Measurements from ENCODE around the gene PALM2AKAP2.
"Not testable (repeated sequence)": the region's sequence is repeated elsewhere in the genome, so short reads cannot be mapped to it uniquely, and the experiment has no call there.

Gene PALM2AKAP2

GRCh38 chr9:109811876-109812275 lies 31.9 kb downstream of the PALM2AKAP2 start:
- Histone ChIP-seq H3K9me3 (ENCODE audit: insufficient read depth, low read depth, low read length) (no peaks in the 10 kb centered on the region), H3K27me3 (ENCODE audit: insufficient read depth, low read length) (no peaks in the 10 kb centered on the region), H3K4me1 (ENCODE audit: insufficient read depth, low read length) (no peaks in the 10 kb centered on the region), H3K27ac (ENCODE audit: low read length) (no peak overlapping the region), H3K9ac (ENCODE audit: low read depth, low read length) (no peak overlapping the region), H3K4me3 (ENCODE audit: low read length) (no peak overlapping the region), H3K36me3 (ENCODE audit: insufficient read depth, low read depth, low read length) (no peaks in the 10 kb centered on the region)

DNA sequence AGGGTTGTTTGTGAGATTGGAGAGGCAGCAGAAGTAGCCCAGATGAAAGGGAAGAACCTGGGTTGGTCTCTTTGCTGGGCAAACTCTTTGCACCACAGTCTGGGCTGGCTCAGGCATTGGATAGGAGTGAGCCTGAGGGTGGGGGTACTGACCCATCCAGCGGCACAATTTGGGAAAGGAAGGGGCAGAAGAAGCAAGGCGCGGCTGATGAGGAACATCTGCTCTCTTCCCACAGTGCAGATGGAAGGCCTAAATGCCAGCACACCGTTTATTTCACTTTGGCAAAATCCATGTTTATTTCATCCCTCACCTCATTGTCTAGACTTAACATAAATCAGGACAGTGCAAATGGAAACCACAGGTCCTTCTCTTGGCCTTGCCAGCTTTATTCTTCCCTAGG lies 32.3 kb downstream of the PALM2AKAP2 start:
- Histone ChIP-seq H3K27ac (ENCODE audit: low read length) (no peak overlapping the region), H3K27me3 (ENCODE audit: insufficient read depth, low read length) (no peaks in the 10 kb centered on the region)

DNA sequence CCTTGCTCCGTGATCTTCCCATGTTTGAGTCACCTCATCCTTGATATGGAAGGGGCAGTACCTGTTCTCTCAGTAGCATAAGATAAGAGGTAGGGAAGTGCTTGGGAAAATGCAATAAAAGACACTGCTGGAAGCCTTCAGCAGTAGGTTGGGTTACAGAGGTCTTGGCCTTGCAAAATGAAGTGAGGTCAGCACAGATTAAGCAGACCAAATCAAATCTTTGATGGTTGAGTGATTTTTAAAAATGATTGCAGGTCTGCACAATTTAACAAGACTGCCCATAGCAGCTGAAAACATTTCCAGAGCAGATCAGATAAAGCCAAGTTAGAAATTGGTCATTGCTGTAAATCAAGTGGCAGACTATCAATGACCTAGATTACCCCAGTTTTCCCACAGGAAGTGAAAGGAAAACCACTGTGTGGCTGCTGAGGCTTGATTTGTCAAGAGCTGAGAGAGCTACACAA lies 32.9 kb downstream of the PALM2AKAP2 start:
- Histone ChIP-seq H3K4me3 (ENCODE audit: low read length) (no peak overlapping the region), H3K9me3 (ENCODE audit: insufficient read depth, low read depth, low read length) (no peaks in the 10 kb centered on the region), H3K36me3 (ENCODE audit: insufficient read depth, low read depth, low read length) (no peaks in the 10 kb centered on the region), H3K27ac (ENCODE audit: low read length) (no peak overlapping the region), H3K4me1 (ENCODE audit: insufficient read depth, low read length) (peaks cover 6% of the 10 kb centered on the region), H3K9ac (ENCODE audit: low read depth, low read length) (no peak overlapping the region), H3K27me3 (ENCODE audit: insufficient read depth, low read length) (no peaks in the 10 kb centered on the region)

More for the DNA sequence above, 32.3 kb downstream of the PALM2AKAP2 start:
- no peak overlapping the region for H3K9ac ChIP-seq (ENCODE audit: low read depth, low read length)
- H3K9me3 ChIP-seq (ENCODE audit: insufficient read depth, low read depth, low read length) = no peaks in the 10 kb centered on the region
- no peak overlapping the region for H3K4me3 ChIP-seq (ENCODE audit: low read length)
- H3K4me1 ChIP-seq (ENCODE audit: insufficient read depth, low read length) = peaks cover under 1% of the 10 kb centered on the region; the same call in 1 of the 2 replicates
- no peaks in the 10 kb centered on the region for H3K36me3 ChIP-seq (ENCODE audit: insufficient read depth, low read depth, low read length)

DNA sequence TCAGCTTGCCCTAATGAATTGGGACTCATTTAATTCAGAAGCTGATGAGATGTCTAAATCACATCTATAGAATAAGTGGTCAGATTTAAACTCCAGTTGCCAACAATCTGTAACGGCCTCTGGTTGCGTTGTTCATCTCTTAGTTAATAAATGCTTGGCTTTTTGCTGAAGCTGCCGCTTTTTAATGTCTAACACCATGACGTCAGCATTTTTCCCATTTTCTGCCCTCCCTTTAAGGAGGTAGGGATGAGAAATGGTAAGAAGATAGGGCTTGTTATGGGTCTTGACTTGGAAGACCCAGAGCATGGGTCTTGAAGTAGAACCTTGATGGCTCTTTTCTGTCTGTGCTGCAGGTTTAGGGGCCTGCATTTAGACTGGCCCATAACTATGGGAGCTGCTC lies 33.3 kb downstream of the PALM2AKAP2 start:
- Histone ChIP-seq H3K36me3 (ENCODE audit: insufficient read depth, low read depth, low read length) (no peaks in the 10 kb centered on the region), H3K27me3 (ENCODE audit: insufficient read depth, low read length) (no peaks in the 10 kb centered on the region), H3K4me3 (ENCODE audit: low read length) (no peak overlapping the region), H3K9ac (ENCODE audit: low read depth, low read length) (no peak overlapping the region), H3K9me3 (ENCODE audit: insufficient read depth, low read depth, low read length) (no peaks in the 10 kb centered on the region), H3K4me1 (ENCODE audit: insufficient read depth, low read length) (peaks cover 6% of the 10 kb centered on the region), H3K27ac (ENCODE audit: low read length) (no peak overlapping the region)

GRCh38 chr9:109813829-109814228 lies 33.8 kb downstream of the PALM2AKAP2 start:
- Histone ChIP-seq H3K4me1 (ENCODE audit: insufficient read depth, low read length) (peaks cover 6% of the 10 kb centered on the region), H3K4me3 (ENCODE audit: low read length) (no peak overlapping the region), H3K27me3 (ENCODE audit: insufficient read depth, low read length) (no peaks in the 10 kb centered on the region), H3K9me3 (ENCODE audit: insufficient read depth, low read depth, low read length) (no peaks in the 10 kb centered on the region), H3K9ac (ENCODE audit: low read depth, low read length) (no peak overlapping the region), H3K36me3 (ENCODE audit: insufficient read depth, low read depth, low read length) (no peaks in the 10 kb centered on the region), H3K27ac (ENCODE audit: low read length) (no peak overlapping the region)

DNA sequence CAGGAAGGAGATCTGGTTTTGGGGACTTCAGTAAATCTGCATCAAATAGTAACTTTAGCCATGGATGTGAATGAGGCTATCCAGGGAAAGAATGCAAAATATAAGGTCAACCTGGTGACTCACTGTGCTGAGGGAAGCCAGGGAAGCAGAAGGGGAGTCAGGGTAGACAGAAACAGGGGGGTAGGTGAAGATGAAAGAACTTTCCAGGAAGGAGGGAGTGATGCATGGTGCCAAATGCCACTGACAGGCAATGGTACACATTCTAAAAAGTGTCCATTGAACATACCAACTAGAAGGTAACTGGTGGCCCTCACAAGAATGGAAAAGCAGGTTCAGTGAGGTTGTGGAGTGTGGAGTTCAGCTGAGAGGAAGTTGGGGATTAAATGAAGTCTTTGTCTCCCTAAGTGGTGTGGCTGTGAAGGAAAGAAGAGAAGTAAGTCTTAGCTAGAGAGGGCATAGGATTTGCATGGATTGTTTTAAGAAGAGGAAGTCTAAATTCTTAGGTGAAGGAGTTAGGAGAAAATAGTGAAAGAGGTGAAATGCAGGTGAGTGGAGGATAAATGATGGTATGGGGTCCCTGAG lies 35.5 kb downstream of the PALM2AKAP2 start:
- Histone ChIP-seq H3K9me3 (ENCODE audit: insufficient read depth, low read depth, low read length) (no peaks in the 10 kb centered on the region), H3K4me3 (ENCODE audit: low read length) (no peak overlapping the region), H3K9ac (ENCODE audit: low read depth, low read length) (no peak overlapping the region), H3K27me3 (ENCODE audit: insufficient read depth, low read length) (no peaks in the 10 kb centered on the region), H3K4me1 (ENCODE audit: insufficient read depth, low read length) (peaks cover 6% of the 10 kb centered on the region), H3K27ac (ENCODE audit: low read length) (no peak overlapping the region), H3K36me3 (ENCODE audit: insufficient read depth, low read depth, low read length) (no peaks in the 10 kb centered on the region)

DNA sequence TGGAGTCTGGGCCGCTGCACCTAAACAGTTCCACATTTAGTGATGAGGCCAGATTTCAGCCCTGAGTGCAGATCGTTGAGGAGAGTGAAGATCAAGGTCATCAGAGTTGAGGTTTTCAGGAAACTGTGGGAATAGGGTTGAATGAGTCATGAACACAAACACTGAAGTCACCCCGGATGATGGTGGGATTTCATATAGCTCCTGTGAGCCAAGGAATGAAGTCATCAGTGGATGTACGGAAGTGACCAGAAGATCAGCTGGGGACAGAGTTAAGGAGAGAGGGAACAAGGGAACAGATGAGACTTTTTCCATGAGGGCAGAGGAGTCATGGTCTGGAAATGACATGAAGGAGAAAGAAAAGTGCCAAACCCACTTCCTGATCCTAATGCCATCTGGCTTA lies 36.5 kb downstream of the PALM2AKAP2 start:
- Histone ChIP-seq H3K9ac (ENCODE audit: low read depth, low read length) (no peak overlapping the region), H3K4me1 (ENCODE audit: insufficient read depth, low read length) (peaks cover 6% of the 10 kb centered on the region), H3K36me3 (ENCODE audit: insufficient read depth, low read depth, low read length) (no peaks in the 10 kb centered on the region), H3K4me3 (ENCODE audit: low read length) (no peak overlapping the region), H3K27ac (ENCODE audit: low read length) (no peak overlapping the region), H3K9me3 (ENCODE audit: insufficient read depth, low read depth, low read length) (no peaks in the 10 kb centered on the region), H3K27me3 (ENCODE audit: insufficient read depth, low read length) (no peaks in the 10 kb centered on the region)

DNA sequence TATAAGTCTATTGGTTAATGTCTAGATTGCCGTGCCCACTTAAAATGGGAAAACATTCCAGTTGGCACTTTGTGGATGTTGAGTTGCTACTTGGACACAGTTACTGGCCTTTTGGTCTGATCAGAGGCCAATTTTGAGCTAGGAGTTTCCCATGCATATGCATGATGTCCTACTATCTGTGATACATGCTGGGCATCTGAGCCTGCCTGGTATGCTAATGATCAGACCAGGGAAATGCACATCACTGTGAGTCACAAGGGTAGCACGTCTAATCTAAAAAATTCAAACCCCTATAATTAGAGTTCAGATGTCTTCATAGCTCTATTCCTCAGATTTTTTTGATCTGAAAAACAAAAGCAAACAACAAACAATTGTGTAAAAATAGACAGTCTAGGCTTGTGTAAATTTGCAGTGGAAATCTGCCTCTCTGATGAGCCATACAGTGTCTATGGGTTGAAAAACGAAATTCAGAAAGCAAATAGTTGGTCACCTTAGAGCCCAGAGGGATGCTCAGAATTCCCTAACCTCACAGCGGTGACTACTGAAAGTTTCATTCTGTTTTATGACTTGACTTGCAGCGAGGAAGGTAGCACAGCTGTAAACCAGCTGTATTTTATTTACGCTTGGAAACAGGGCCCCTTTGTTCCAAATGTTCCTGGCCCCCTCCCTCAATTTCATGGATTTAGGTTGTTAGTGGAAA lies 37.3 kb downstream of the PALM2AKAP2 start:
- Histone ChIP-seq H3K9ac (ENCODE audit: low read depth, low read length) (no peak overlapping the region), H3K27ac (ENCODE audit: low read length) (no peak overlapping the region), H3K4me1 (ENCODE audit: insufficient read depth, low read length) (peaks cover 9% of the 10 kb centered on the region), H3K36me3 (ENCODE audit: insufficient read depth, low read depth, low read length) (no peaks in the 10 kb centered on the region), H3K4me3 (ENCODE audit: low read length) (no peak overlapping the region), H3K9me3 (ENCODE audit: insufficient read depth, low read depth, low read length) (no peaks in the 10 kb centered on the region), H3K27me3 (ENCODE audit: insufficient read depth, low read length) (no peaks in the 10 kb centered on the region)

DNA sequence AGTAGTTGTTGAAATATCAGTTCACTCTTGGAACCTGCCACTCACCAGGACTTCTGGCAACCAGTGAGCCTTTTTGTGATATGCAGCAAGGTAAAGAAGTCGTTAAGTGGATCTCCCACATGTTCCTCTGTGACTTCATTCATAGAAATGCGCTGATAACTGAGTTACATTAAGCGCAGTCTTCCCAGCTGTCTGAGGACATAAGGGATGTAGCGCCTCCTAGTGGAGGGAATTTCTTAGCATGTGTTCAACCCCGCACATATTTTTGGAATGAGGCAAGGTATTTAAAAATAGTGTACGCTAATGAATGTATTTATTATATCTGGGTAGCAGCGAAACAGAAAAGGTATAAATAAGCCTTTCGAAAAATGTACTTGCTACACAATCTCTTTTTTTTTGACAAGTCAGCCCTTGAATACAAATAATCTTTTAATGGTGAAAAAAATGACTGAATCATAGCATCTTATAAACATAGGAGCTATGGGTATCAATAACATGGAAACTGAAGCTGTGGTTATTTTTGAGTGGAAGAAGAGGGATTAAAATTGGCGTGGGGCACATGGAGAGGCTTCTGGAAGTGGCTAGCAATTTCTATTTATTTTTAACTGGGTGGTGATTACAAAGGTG lies 38.0 kb downstream of the PALM2AKAP2 start:
- Histone ChIP-seq H3K9ac (ENCODE audit: low read depth, low read length) (no peak overlapping the region), H3K4me3 (ENCODE audit: low read length) (no peak overlapping the region), H3K27ac (ENCODE audit: low read length) (no peak overlapping the region), H3K9me3 (ENCODE audit: insufficient read depth, low read depth, low read length) (no peaks in the 10 kb centered on the region), H3K4me1 (ENCODE audit: insufficient read depth, low read length) (peaks cover 9% of the 10 kb centered on the region), H3K36me3 (ENCODE audit: insufficient read depth, low read depth, low read length) (no peaks in the 10 kb centered on the region), H3K27me3 (ENCODE audit: insufficient read depth, low read length) (no peaks in the 10 kb centered on the region)

DNA sequence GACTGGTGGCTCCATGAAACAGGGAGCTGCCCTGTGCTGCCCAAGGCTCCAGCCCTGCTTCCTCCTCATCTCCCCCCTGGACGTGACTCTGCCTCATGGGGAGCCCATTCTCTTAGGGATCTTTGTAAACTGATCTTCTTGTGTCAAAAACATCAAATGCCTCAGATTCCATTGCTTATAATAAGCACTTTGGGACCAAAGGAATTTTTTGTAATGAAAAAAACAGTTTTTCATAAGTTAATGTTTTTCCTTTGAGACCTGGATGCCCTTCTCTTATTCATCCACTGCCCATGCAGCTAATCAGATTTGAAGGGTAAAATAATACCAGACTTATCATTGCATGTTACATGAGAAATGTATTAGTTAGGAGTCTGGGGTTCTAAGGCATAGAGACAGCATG lies 41.7 kb downstream of the PALM2AKAP2 start:
- H3K4me3 ChIP-seq (ENCODE audit: low read length) = no peak overlapping the region
- H3K9ac ChIP-seq (ENCODE audit: low read depth, low read length) = no peak overlapping the region
- no peaks in the 10 kb centered on the region for H3K36me3 ChIP-seq (ENCODE audit: insufficient read depth, low read depth, low read length)
- peaks cover 9% of the 10 kb centered on the region for H3K4me1 ChIP-seq (ENCODE audit: insufficient read depth, low read length)
- H3K9me3 ChIP-seq (ENCODE audit: insufficient read depth, low read depth, low read length) = no peaks in the 10 kb centered on the region
- H3K27ac ChIP-seq (ENCODE audit: low read length) = no peak overlapping the region
- H3K27me3 ChIP-seq (ENCODE audit: insufficient read depth, low read length) = no peaks in the 10 kb centered on the region

- not testable (repeated sequence) for H3K27me3 ChIP-seq (ENCODE audit: insufficient read depth, low read length); H3K9ac ChIP-seq (ENCODE audit: low read depth, low read length); H3K4me3 ChIP-seq (ENCODE audit: low read length); H3K9me3 ChIP-seq (ENCODE audit: insufficient read depth, low read depth, low read length); H3K36me3 ChIP-seq (ENCODE audit: insufficient read depth, low read depth, low read length); H3K4me1 ChIP-seq (ENCODE audit: insufficient read depth, low read length); H3K27ac ChIP-seq (ENCODE audit: low read length)
Measured at GRCh38 chr9:109825383-109825782, 45.4 kb downstream of the PALM2AKAP2 start.

DNA sequence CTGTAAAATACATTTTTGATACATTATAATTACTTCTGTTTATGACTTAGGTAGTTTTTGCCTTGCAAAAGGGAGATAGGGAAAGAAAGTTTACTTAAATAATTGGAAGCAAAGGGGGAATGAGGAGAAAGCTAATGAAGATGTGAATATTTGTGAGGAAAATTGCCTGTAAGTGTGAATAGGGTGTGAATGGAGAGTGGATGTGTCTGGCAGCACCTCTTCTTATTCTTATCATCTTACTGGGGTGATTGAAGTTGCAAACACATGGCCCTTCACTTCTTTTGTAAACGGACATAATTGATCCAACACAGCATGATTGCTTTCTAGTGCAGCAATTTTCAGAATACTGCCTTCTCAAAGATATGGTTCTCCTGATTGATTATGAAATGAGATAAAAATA lies 46.6 kb downstream of the PALM2AKAP2 start:
- no peaks in the 10 kb centered on the region for H3K36me3 ChIP-seq (ENCODE audit: insufficient read depth, low read depth, low read length)
- H3K27ac ChIP-seq (ENCODE audit: low read length) = no peak overlapping the region
- no peak overlapping the region for H3K4me3 ChIP-seq (ENCODE audit: low read length)
- peaks cover 3% of the 10 kb centered on the region; the same call in 1 of the 2 replicates for H3K4me1 ChIP-seq (ENCODE audit: insufficient read depth, low read length)
- no peaks in the 10 kb centered on the region for H3K9me3 ChIP-seq (ENCODE audit: insufficient read depth, low read depth, low read length)
- no peaks in the 10 kb centered on the region for H3K27me3 ChIP-seq (ENCODE audit: insufficient read depth, low read length)
- no peak overlapping the region for H3K9ac ChIP-seq (ENCODE audit: low read depth, low read length)

Data from iPS-20b (cell line).